GM23338 (cell line): ENCODE measurements around the gene ZC3H12C.

Experiments used
- CTCF ChIP-seq, 2 experiments: fragments of 200-600 bp in 1 of 2; sonication (generic) in 1 of 2; conservative IDR thresholded peaks; 2 replicates each; pipeline versions ENCODE4 v1.5.1 to v1.6.1; 2016 to 2017; ENCODE audit warnings: antibody characterized with exemption in 2 of 2, low read depth in 2 of 2, mild to moderate bottlenecking in 2 of 2, moderate library complexity in 1 of 2
- POLR2AphosphoS5 ChIP-seq: IDR thresholded peaks from 2 replicates; pipeline ENCODE4 v1.6.1; 2016; ENCODE audit warnings: antibody characterized with exemption, low read depth
- STAT1 ChIP-seq: IDR thresholded peaks from one replicate; pipeline ENCODE4 v1.6.1; 2016; ENCODE audit warnings: antibody characterized with exemption; ENCODE audit not compliant: unreplicated experiment

- TF ChIP-seq CTCF (conservative IDR thresholded peaks at IDR 0.05; ENCODE audit: low read depth in 2 of 2): no peak
- no peak for TF ChIP-seq STAT1
- TF ChIP-seq POLR2AphosphoS5: no peak
Observed at GRCh38 chr11:110071197-110071596, 22.0 kb upstream of the ZC3H12C start.
